Activated naive CD8-positive, alpha-beta T cell treated with anti-CD3 and anti-CD28 coated beads, Interleukin-2, amount 10 ng/mL, durations not matched to agents 7 days and 5 days (primary cell): ENCODE results near the gene HAP1. TPM values are rescaled to one million over a fixed set of nuclear protein-coding genes. Genes with fewer than 3 reads are reported as not detected.
A peak's percentile ranks its signal among the peaks of the same experiment; 100 is the strongest.
"Not testable (repeated sequence)": the region's sequence is repeated elsewhere in the genome, so short reads cannot be mapped to it uniquely, and the experiment has no call there.

Source experiments
- ATAC-seq: fragments of 150-1000 bp; cut with Tn5 transposase; one replicate; pipeline ENCODE4 v1.10.0; 2021; ENCODE audit warnings: low read depth, moderate library complexity
- POLR2A ChIA-PET: fragments of 350-600 bp; sonication (Branson Sonifier 250); formaldehyde crosslinking; loops from one replicate; lab custom pipeline; 2021; ENCODE audit warnings: antibody characterized with exemption; lab: Charles Lee
- DNase-seq: peaks from one replicate; pipeline ENCODE4 v3.0.0; 2021
- H3K27ac Mint-ChIP-seq: one replicate; pipeline ENCODE4 v1.8.0; 2022; ENCODE audit warnings: mild to moderate bottlenecking, mixed read lengths
- H3K27me3 Mint-ChIP-seq: one replicate; pipeline ENCODE4 v1.8.0; 2022; ENCODE audit warnings: mild to moderate bottlenecking, moderate library complexity, mixed read lengths
- H3K36me3 Mint-ChIP-seq: one replicate; pipeline ENCODE4 v1.8.0; 2021; ENCODE audit warnings: mild to moderate bottlenecking, mixed read lengths
- H3K4me1 Mint-ChIP-seq: one replicate; pipeline ENCODE4 v1.8.0; 2021; ENCODE audit warnings: mixed read lengths
- H3K4me3 Mint-ChIP-seq: one replicate; pipeline ENCODE4 v1.8.0; 2022; ENCODE audit warnings: mild to moderate bottlenecking, moderate library complexity, mixed read lengths
- H3K9me3 Mint-ChIP-seq: one replicate; pipeline ENCODE4 v1.8.0; 2021; ENCODE audit warnings: mixed read lengths
- total RNA-seq, 2 experiments: library from RNA; stranded (reverse); gene quantifications; one replicate each; pipeline ENCODE4 v1.2.3, GENCODE V29; 2021

HAP1 gene
- total RNA-seq, 2 experiments from 2014 or later: 0.14 TPM; not detected in 1

DNA sequence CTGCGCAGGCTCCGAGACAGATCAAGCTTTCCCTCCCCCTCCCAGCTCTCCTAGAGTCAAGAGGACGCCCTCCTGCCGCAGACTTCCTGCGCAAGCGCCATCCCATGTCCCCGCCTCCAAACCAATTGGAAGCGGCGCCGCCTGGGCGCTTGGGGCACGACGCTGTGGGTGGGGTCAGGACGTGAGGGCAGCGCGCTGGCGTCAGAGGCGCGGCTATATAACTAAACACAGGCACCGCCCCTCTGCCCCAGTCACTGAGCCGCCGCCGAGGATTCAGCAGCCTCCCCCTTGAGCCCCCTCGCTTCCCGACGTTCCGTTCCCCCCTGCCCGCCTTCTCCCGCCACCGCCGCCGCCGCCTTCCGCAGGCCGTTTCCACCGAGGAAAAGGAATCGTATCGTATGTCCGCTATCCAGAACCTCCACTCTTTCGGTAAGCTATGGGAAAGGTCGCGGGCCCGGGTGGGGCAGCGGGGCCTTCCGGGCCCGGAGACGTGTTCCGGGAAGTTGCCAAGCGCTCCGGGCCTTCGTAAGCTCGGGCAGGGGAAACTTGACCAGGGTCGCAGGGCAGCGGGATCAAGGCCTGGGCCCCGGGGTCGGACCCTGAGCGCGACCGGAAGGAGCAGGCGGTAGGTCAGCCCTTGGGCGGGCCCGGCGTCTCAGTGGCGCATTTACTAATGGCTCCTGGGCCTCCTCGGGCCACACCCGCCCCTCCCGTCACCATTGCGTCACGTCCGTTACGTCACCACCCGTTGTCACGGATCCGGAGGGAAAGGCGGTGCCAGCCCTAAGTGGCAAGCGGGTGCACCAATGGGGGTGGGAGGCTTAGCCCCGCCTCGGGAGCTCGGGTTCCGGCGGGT lies 45.6 kb downstream of the HAP1 start, which contains the start of gene EIF1:
EIF1 (plus strand) TSS at position 245 of the 856 bp plus-strand sequence; CDS start at position 399, 154 bp downstream.
- peak within 1 kb of the TSS; percentile 95 for H3K27ac Mint-ChIP-seq
- no peaks in the 10 kb centered on the region for H3K9me3 Mint-ChIP-seq
- DNase-seq (peak; percentile 100), ATAC-seq (peak; percentile 80)
- peaks cover 28% of the 10 kb centered on the region for H3K4me1 Mint-ChIP-seq
- no peaks in the 10 kb centered on the region for H3K27me3 Mint-ChIP-seq
- POLR2A ChIA-PET: interaction anchor here (0.6 to 5.8 kb wide), 50 partner anchors 8 to 1382 kb away, joined by 3 to 331 read pairs (median 4); partner anchors contain the start of genes ACLY, CCR7, CNP and FKBP10
- H3K36me3 Mint-ChIP-seq: peaks cover 33% of the 10 kb centered on the region
- H3K4me3 Mint-ChIP-seq: peak within 1 kb of the TSS; percentile 90

DNA sequence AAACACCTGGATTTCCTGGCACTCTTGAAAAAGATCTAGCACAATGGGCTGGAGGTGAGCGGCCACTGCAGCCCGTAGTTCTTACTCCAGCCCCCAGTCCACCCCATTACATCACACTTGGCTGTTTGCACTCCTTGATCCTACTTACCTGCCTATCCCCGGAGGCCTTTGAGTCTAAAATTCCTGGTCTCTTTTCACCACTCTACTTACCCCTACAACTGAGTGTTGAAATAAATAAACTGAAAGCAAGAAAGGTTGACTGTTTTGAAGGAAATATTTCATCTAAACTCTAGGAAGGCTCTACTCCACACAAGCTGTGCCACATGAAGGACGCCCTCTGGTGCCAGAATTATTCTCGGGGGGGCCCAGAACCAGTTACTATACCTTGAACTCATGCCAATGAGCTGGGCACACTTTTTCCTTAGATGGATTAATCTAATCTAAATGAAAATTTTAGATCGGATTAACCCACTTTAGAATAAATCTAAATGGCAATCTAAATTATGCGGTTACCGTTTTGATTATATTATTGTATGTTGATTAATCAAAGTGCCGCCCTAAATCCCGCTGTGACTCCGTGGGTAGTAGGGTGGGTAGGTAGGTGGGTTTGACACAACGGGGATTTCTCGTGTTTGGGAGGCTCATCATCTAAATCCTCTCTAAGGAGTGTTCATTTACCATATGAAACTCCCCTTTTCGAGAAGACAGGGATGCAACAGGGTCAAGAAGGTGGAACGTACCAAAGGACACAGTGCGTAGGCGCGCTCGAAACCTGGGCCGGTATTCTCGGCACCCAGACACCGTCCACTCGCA lies 46.4 kb downstream of the HAP1 start:
- Mint-ChIP-seq H3K4me1 (peaks cover 27% of the 10 kb centered on the region), H3K27me3 (no peaks in the 10 kb centered on the region), H3K4me3 (peak overlapping the region; percentile 90), H3K9me3 (no peaks in the 10 kb centered on the region), H3K27ac (peak overlapping the region; percentile 95), H3K36me3 (peaks cover 30% of the 10 kb centered on the region)
- DNase-seq (peak; percentile 55), ATAC-seq (peak; percentile 9)
- POLR2A ChIA-PET: interaction anchor here (0.6 to 5.8 kb wide), 34 partner anchors 9 to 1589 kb away, joined by 3 to 331 read pairs (median 4); partner anchors contain the start of genes ACLY, CCR7, FKBP10 and KLHL11

DNA sequence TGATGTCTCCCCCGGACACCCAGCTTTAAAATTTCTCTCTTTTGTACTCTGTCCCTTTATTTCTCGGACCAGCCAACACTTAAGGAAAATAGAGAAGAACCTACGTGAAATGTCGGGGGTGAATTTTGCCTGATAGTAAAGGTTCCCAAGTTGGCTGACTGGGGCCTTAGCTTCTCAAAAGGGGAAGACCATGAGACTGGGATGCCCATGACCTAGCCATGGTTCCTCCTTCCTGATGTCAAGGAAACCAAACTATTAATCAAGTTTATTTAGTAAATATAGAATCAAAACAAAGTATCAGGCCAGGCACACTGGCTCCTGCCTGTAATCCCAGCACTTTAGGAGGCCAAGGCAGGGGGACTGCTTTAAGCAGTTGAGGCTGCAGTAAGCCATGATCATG lies 48.2 kb downstream of the HAP1 start:
- no peaks in the 10 kb centered on the region for H3K9me3 Mint-ChIP-seq
- peaks cover 18% of the 10 kb centered on the region for H3K36me3 Mint-ChIP-seq
- no peaks in the 10 kb centered on the region for H3K27me3 Mint-ChIP-seq
- DNase-seq (no peak), ATAC-seq (no peak)
- POLR2A ChIA-PET: no interaction called here
- H3K4me3 Mint-ChIP-seq: no peak overlapping the region
- H3K27ac Mint-ChIP-seq: no peak overlapping the region
- peaks cover 27% of the 10 kb centered on the region for H3K4me1 Mint-ChIP-seq

DNA sequence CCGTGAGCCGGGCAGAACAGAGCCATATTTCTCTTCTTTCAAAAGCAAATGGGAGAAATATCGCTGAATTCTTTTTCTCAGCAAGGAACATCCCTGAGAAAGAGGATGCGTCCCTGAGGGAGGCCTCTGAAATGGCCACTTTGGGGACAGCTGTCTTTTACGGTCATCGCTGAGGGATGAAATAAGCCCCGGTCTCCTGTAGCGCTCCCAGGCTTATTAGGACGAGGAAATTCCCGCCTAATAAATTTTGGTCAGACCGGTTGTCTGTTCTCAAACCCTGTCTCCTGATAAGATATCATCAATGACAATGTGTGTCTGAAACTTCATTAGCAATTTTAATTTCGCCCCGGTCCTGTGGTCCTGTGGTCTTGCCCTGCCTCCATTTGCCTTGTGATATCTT lies 48.7 kb downstream of the HAP1 start:
- ATAC-seq, POLR2A ChIA-PET, H3K4me3 Mint-ChIP-seq, H3K27ac Mint-ChIP-seq, DNase-seq, H3K9me3 Mint-ChIP-seq, H3K27me3 Mint-ChIP-seq: not testable (repeated sequence)
- Mint-ChIP-seq H3K4me1 (peaks cover 24% of the 10 kb centered on the region), H3K36me3 (peaks cover 13% of the 10 kb centered on the region)

DNA sequence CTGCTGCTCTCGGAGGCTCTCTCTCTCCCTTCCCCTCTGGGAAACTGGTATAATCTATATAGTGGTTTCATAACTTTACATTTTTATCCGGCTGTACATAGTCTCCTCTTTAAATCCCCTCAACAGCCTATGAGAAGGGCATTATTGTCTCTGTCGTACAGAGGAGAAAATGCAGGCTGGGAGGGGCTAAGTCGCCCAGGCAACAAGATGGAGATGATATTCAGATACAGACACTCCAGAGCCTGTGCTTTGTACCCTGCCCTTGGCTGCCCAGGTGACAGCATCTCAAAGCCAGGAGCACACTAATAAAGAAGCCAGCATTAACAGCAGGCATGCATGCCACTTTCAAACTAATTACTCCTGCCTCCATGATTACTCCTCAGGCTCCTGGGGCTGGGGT lies 50.4 kb downstream of the HAP1 start:
- Mint-ChIP-seq H3K4me1 (peaks cover 32% of the 10 kb centered on the region), H3K9me3 (no peaks in the 10 kb centered on the region), H3K36me3 (no peaks in the 10 kb centered on the region), H3K27ac (no peak overlapping the region), H3K27me3 (no peaks in the 10 kb centered on the region), H3K4me3 (no peak overlapping the region)
- no peak for DNase-seq
- POLR2A ChIA-PET: interaction anchor here (0.6 kb wide), 2 partner anchors 1076 to 1124 kb away, joined by 3 read pairs; no protein-coding TSS in a partner anchor
- ATAC-seq: no peak

DNA sequence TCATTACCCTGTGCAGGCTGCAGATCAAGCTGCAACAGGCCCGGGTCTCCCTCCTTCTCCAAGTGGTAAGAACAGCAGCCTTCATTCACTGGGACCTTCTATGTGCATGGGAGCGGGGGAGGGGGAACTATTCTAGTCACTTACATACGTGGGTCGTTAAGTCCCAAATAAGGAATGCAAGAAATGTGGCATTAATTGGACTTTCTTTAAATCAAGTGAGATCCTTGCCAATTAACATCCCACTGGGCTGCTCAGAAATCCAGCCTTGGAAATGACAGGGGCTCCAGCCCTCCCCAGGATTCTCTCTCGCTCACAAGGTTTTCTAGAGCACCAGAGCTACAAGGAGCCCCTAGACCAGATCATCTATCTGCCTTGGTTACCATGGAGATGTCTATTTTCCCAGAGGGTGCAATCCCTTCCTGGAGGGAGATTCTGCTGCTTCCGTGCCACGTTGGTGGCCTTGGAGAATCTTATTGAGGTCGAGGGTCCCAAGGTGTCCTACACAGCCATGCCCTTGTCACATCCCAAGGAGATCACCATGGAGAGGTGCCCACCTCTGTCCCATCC lies 50.9 kb downstream of the HAP1 start:
- no peaks in the 10 kb centered on the region for H3K9me3 Mint-ChIP-seq
- POLR2A ChIA-PET: no interaction called here
- no peak overlapping the region for H3K27ac Mint-ChIP-seq
- H3K27me3 Mint-ChIP-seq: no peaks in the 10 kb centered on the region
- H3K4me3 Mint-ChIP-seq: no peak overlapping the region
- H3K36me3 Mint-ChIP-seq: no peaks in the 10 kb centered on the region
- H3K4me1 Mint-ChIP-seq: peaks cover 37% of the 10 kb centered on the region
- no peak for ATAC-seq
- DNase-seq: no peak

DNA sequence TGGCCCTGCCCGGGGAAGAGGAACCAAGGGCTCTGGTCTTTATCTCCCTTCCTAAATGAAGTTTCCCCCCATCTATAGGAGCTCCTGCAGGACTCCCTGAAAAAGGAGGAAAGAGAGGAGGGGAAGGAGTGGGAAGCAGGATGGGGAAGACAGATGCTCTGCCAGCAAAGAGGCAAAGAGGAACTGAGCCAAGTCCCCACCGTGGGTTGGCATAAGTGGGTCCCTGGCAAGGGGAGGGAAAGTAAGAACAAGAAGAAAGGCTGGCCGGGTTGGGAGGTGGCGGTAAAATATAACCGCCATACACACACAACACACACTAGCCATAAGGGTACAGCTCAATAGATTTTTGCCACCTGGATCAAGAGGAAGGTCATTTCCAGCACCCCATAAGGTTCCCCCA lies 51.8 kb downstream of the HAP1 start:
- POLR2A ChIA-PET: interaction anchor here (8.1 kb wide), 1 partner anchor 8 kb away, joined by 331 read pairs; the partner anchor contains the start of gene EIF1

DNA sequence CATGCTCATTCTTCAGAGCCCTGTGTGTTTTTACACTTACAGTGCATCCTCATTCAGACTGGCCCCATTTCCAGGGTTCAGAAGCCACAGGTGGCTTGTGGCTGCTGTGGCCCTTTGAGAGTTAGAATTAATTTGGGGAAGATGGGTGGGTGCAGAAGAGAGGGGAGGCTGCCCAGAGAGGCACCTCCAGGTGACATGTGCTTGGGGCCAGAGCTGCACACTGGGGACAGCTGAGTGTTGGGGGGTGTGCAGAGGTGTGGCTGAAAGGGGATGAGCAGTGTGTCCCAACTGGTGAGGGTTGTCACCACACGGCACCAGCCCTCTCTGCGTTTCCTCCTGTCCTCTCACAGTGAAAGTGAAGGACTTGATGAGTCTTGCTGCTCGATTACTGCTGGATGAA lies 52.7 kb downstream of the HAP1 start:
- no peak for ATAC-seq
- peaks cover 38% of the 10 kb centered on the region for H3K4me1 Mint-ChIP-seq
- no peaks in the 10 kb centered on the region for H3K27me3 Mint-ChIP-seq
- peaks cover 3% of the 10 kb centered on the region for H3K9me3 Mint-ChIP-seq
- no peak for DNase-seq
- peaks cover 2% of the 10 kb centered on the region for H3K36me3 Mint-ChIP-seq
- H3K4me3 Mint-ChIP-seq: peak overlapping the region; percentile 6
- peak overlapping the region; percentile 54 for H3K27ac Mint-ChIP-seq
- POLR2A ChIA-PET: interaction anchor here (4.9 to 8.1 kb wide), 2 partner anchors 8 to 15 kb away, joined by 66 to 331 read pairs; partner anchors contain the start of gene EIF1

More for the DNA sequence above, 51.8 kb downstream of the HAP1 start:
- H3K4me3 Mint-ChIP-seq: no peak overlapping the region
- H3K4me1 Mint-ChIP-seq: peaks cover 40% of the 10 kb centered on the region
- no peak for DNase-seq
- peaks cover under 1% of the 10 kb centered on the region for H3K9me3 Mint-ChIP-seq
- no peaks in the 10 kb centered on the region for H3K27me3 Mint-ChIP-seq
- H3K27ac Mint-ChIP-seq: no peak overlapping the region
- H3K36me3 Mint-ChIP-seq: peaks cover 2% of the 10 kb centered on the region
- no peak for ATAC-seq

DNA sequence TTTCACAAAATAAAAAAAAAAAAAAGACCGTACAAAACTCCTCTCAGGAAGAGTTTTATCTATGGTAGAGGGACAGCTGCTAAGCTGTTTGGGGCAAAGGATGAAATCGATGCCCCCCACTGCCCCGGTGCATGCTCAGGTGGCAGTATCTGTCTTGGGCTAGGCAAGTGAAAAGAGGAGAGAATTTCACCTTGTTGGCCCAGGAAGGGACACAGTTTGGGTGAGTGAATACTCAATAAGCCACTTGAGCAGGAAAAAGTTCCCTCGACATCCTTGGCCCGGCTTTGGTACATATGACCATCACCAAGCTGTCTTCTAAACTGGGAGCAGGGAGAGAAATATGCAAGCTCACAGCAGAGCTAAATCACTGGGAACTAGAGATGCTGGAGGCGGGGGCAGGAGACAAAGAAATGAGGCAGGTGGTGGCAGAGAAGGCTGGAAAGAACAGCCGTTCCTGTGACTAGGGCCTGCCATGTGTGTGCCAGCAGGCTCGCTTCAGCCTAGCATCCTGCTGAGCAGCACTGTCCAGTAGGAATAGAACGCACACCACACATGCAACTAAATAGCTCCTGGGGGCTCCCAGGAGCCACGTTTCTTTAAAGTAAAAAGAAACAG lies 53.9 kb downstream of the HAP1 start:
- Mint-ChIP-seq H3K4me1 (peaks cover 46% of the 10 kb centered on the region), H3K4me3 (no peak overlapping the region), H3K9me3 (peaks cover 4% of the 10 kb centered on the region), H3K27ac (no peak overlapping the region), H3K27me3 (no peaks in the 10 kb centered on the region), H3K36me3 (peaks cover 4% of the 10 kb centered on the region)
- POLR2A ChIA-PET: interaction anchor here (1.8 to 8.1 kb wide), 3 partner anchors 10 to 16 kb away, joined by 7 to 331 read pairs (median 66); partner anchors contain the start of gene EIF1
- ATAC-seq: no peak
- DNase-seq: no peak

DNA sequence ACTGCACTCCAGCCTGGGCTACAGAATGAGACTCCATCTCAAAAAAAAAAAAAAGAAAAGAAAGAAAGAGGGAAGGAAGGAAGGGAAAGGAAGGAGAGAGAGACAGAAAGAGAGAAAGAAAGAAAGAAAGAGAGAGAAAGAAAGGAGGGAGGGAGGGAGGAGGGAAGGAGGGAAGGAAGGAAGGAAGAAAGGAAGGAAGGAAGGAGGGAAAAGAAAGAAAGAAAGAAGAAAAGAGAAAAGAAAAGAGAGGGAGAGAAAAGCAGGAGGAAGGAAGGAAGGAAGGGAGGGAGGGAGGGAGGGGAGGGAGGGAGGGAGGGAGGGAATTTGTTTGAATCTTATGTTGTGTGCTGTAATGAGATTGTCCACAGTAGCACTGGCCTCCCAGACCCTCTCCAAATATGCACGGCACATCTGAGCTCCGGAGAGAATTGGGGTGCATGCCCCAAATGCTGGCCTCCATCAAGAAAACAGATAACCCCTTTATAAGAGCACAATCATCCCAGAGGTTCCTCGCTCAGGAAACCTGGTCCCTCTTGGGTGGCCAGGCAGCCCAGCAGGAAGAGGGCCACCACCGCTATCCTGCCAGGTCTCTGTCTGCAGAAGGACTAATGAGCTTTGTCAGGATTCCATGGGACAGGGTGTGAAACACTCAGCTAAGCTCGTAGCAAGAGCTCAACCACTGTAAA lies 54.6 kb downstream of the HAP1 start:
- POLR2A ChIA-PET: interaction anchor here (0.7 to 8.1 kb wide), 4 partner anchors 10 to 1135 kb away, joined by 4 to 331 read pairs (median 36); partner anchors contain the start of gene EIF1
- Mint-ChIP-seq H3K27ac (peak overlapping the region; percentile 92), H3K27me3 (no peaks in the 10 kb centered on the region), H3K4me3 (peak overlapping the region; percentile 91), H3K9me3 (peaks cover 4% of the 10 kb centered on the region), H3K36me3 (peaks cover 4% of the 10 kb centered on the region), H3K4me1 (peaks cover 46% of the 10 kb centered on the region)
- DNase-seq (no peak), ATAC-seq (no peak)

DNA sequence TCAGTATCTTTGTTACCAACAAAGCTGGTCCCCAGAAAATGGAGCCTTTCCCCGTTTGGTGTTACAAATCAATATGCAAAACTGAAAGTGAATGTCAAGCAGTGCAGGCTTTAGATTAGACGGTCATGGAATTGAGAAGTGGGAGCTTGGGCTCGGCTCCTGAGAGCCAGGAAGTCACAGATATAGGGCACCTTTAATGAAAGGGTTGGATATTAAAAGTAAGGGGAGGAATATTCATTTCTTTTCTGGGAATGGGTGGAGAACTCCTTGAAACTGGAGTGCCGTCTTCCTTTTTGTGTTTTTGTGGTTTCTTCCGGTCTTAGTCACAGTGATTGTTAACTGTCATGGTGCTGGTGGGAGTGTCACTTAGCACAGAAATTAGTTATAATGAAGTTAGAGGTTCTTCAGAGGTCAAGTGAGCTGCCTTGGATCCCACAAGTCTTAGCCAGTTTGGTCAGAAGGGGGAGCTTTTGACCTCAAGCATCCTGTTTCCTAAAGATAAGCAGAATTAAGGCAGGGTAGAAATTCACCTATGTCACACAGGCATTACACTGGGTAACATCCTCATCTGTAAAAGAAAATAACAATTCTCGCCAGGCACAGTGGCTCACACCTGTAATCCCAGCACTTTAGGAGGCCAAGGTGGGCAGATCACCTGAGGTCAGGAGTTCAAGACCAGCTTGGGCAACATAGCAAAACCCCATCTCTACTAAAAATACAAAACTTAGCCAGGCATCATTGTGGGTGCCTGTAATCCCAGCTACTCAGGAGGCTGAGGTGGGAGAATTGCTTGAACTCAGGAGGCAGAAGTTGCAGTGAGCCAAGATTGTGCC lies 55.3 kb downstream of the HAP1 start:
- DNase-seq (no peak), ATAC-seq (peak; percentile 91)
- POLR2A ChIA-PET: interaction anchor here (0.6 to 8.1 kb wide), 7 partner anchors 9 to 1189 kb away, joined by 4 to 331 read pairs (median 7); partner anchors contain the start of gene EIF1
- Mint-ChIP-seq H3K4me3 (peak overlapping the region; percentile 91), H3K4me1 (peaks cover 46% of the 10 kb centered on the region), H3K36me3 (peaks cover 4% of the 10 kb centered on the region), H3K27me3 (no peaks in the 10 kb centered on the region), H3K9me3 (peaks cover 4% of the 10 kb centered on the region), H3K27ac (peak overlapping the region; percentile 92)
